ENCODE data around the gene PI16. TPM values are rescaled to one million over a fixed set of nuclear protein-coding genes. Genes with fewer than 3 reads are reported as not detected.

The PI16 gene
- total and polyA plus RNA-seq, 2 experiments from 2014 or later, result 0.50 TPM; not detected in 1

DNA sequence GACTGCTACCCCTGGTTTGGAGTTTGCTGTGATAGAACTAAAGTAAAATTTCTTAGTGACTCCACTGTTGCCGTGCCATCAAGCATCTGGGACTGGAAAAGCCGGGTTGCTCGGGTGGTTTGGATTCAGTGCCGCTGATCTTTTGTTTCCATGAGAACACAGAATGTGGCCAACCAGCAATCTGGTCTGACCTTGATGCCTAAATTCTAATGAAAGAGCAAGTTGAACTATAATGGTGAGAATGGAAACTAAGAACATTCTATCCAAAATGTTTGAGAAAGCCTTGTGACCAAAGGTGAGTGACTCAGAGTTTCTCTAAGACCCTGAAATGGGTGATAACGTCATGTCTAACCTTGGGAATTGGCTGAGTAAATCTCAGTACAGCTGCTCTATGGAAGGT lies 9.9 kb upstream of the PI16 start (continued):
- no peak for TF ChIP-seq ZNF114 (CRISPR knock-in tag; IDR thresholded peaks at IDR 0.05)
- TF ChIP-seq, protein P1, sequence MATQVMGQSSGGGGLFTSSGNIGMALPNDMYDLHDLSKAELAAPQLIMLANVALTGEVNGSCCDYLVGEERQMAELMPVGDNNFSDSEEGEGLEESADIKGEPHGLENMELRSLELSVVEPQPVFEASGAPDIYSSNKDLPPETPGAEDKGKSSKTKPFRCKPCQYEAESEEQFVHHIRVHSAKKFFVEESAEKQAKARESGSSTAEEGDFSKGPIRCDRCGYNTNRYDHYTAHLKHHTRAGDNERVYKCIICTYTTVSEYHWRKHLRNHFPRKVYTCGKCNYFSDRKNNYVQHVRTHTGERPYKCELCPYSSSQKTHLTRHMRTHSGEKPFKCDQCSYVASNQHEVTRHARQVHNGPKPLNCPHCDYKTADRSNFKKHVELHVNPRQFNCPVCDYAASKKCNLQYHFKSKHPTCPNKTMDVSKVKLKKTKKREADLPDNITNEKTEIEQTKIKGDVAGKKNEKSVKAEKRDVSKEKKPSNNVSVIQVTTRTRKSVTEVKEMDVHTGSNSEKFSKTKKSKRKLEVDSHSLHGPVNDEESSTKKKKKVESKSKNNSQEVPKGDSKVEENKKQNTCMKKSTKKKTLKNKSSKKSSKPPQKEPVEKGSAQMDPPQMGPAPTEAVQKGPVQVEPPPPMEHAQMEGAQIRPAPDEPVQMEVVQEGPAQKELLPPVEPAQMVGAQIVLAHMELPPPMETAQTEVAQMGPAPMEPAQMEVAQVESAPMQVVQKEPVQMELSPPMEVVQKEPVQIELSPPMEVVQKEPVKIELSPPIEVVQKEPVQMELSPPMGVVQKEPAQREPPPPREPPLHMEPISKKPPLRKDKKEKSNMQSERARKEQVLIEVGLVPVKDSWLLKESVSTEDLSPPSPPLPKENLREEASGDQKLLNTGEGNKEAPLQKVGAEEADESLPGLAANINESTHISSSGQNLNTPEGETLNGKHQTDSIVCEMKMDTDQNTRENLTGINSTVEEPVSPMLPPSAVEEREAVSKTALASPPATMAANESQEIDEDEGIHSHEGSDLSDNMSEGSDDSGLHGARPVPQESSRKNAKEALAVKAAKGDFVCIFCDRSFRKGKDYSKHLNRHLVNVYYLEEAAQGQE (IDR thresholded peaks at IDR 0.05; ENCODE audit: unreplicated experiment), result no peak
- no peak for TF ChIP-seq STAT1 (IDR thresholded peaks at IDR 0.05; ENCODE audit: unreplicated experiment)
- TF ChIP-seq EZH2 (IDR thresholded peaks at IDR 0.05; ENCODE audit: low read depth, unreplicated experiment), result no peak

DNA sequence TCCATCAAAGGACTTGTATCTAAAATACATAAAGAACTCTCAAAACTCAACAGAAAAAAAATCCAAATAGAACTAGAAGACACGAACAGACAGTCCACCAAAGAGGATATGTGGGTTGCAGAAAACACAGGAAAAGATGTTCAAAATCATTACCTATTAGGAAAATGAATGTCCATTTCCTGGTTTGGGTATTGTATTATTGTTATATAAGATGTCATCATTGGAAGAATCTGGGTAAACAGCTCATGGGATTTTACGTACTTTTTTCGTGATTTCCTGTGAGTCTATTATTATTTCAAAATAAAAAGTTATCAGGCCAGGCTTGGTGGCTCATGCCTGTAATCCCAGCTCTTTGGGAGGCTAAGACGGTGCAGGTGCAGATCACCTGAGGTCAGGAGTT lies 9.2 kb upstream of the PI16 start:
- ATAC-seq (no peak), DNase-seq (ENCODE audit: low spot score) (no peak)
- Mint-ChIP-seq H3K4me3 (no peak overlapping the region), H3K27me3 (ENCODE audit: insufficient read depth, low read depth, poor library complexity) (peaks cover 4% of the 10 kb centered on the region), H3K27ac (no peak overlapping the region), H3K36me3 (ENCODE audit: low read depth) (peaks cover 2% of the 10 kb centered on the region; the same call in 2 of the 3 replicates), H3K4me1 (peaks cover 19% of the 10 kb centered on the region), H3K9me3 (peaks cover 9% of the 10 kb centered on the region)
- H3F3A ChIP-seq (replicated peaks; ENCODE audit: low read depth), result no peaks in the 10 kb centered on the region
- H3K27me3 ChIP-seq (ENCODE audit: insufficient read depth), result no peaks in the 10 kb centered on the region
- no peak overlapping the region for H3K27ac ChIP-seq (ENCODE audit: low read depth)
- H3K36me3 ChIP-seq (ENCODE audit: insufficient read depth), result no peaks in the 10 kb centered on the region
- H3K4me1 ChIP-seq (ENCODE audit: insufficient read depth), result peaks cover 26% of the 10 kb centered on the region
- no peaks in the 10 kb centered on the region for H4K20me1 ChIP-seq (replicated peaks; ENCODE audit: insufficient read depth)
- no peaks in the 10 kb centered on the region for H3K9me2 ChIP-seq (ENCODE audit: insufficient read depth)
- H3K4me2 ChIP-seq, result no peak overlapping the region
- no peak overlapping the region for H3K4me3 ChIP-seq
- H3K79me2 ChIP-seq (replicated peaks; ENCODE audit: insufficient read depth), result no peaks in the 10 kb centered on the region
- no peak overlapping the region for H2AFZ ChIP-seq
- TF ChIP-seq CREB1 (CRISPR knock-in tag; IDR thresholded peaks at IDR 0.05; ENCODE audit: low read depth), result no peak
- TF ChIP-seq, protein P2, sequence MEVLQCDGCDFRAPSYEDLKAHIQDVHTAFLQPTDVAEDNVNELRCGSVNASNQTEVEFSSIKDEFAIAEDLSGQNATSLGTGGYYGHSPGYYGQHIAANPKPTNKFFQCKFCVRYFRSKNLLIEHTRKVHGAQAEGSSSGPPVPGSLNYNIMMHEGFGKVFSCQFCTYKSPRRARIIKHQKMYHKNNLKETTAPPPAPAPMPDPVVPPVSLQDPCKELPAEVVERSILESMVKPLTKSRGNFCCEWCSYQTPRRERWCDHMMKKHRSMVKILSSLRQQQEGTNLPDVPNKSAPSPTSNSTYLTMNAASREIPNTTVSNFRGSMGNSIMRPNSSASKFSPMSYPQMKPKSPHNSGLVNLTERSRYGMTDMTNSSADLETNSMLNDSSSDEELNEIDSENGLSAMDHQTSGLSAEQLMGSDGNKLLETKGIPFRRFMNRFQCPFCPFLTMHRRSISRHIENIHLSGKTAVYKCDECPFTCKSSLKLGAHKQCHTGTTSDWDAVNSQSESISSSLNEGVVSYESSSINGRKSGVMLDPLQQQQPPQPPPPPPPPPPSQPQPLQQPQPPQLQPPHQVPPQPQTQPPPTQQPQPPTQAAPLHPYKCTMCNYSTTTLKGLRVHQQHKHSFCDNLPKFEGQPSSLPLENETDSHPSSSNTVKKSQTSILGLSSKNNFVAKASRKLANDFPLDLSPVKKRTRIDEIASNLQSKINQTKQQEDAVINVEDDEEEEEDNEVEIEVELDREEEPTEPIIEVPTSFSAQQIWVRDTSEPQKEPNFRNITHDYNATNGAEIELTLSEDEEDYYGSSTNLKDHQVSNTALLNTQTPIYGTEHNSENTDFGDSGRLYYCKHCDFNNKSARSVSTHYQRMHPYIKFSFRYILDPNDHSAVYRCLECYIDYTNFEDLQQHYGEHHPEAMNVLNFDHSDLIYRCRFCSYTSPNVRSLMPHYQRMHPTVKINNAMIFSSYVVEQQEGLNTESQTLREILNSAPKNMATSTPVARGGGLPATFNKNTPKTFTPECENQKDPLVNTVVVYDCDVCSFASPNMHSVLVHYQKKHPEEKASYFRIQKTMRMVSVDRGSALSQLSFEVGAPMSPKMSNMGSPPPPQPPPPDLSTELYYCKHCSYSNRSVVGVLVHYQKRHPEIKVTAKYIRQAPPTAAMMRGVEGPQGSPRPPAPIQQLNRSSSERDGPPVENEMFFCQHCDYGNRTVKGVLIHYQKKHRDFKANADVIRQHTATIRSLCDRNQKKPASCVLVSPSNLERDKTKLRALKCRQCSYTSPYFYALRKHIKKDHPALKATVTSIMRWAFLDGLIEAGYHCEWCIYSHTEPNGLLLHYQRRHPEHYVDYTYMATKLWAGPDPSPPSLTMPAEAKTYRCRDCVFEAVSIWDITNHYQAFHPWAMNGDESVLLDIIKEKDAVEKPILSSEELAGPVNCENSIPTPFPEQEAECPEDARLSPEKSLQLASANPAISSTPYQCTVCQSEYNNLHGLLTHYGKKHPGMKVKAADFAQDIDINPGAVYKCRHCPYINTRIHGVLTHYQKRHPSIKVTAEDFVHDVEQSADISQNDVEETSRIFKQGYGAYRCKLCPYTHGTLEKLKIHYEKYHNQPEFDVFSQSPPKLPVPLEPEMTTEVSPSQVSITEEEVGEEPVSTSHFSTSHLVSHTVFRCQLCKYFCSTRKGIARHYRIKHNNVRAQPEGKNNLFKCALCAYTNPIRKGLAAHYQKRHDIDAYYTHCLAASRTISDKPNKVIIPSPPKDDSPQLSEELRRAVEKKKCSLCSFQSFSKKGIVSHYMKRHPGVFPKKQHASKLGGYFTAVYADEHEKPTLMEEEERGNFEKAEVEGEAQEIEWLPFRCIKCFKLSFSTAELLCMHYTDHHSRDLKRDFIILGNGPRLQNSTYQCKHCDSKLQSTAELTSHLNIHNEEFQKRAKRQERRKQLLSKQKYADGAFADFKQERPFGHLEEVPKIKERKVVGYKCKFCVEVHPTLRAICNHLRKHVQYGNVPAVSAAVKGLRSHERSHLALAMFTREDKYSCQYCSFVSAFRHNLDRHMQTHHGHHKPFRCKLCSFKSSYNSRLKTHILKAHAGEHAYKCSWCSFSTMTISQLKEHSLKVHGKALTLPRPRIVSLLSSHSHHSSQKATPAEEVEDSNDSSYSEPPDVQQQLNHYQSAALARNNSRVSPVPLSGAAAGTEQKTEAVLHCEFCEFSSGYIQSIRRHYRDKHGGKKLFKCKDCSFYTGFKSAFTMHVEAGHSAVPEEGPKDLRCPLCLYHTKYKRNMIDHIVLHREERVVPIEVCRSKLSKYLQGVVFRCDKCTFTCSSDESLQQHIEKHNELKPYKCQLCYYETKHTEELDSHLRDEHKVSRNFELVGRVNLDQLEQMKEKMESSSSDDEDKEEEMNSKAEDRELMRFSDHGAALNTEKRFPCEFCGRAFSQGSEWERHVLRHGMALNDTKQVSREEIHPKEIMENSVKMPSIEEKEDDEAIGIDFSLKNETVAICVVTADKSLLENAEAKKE (CRISPR knock-in tag; IDR thresholded peaks at IDR 0.05), result no peak
- no peak for TF ChIP-seq POLR2AphosphoS5 (IDR thresholded peaks at IDR 0.05; ENCODE audit: low read depth)
- no peak for TF ChIP-seq NANOG (IDR thresholded peaks at IDR 0.05; ENCODE audit: borderline replicate concordance)
- no peak for TF ChIP-seq JUNB (IDR thresholded peaks at IDR 0.05; ENCODE audit: unreplicated experiment)
- TF ChIP-seq ZNF331 (CRISPR knock-in tag; IDR thresholded peaks at IDR 0.05; ENCODE audit: low read depth), result no peak
- TF ChIP-seq EZH2 (IDR thresholded peaks at IDR 0.05; ENCODE audit: low read depth, unreplicated experiment), result no peak
- TF ChIP-seq, protein P3, sequence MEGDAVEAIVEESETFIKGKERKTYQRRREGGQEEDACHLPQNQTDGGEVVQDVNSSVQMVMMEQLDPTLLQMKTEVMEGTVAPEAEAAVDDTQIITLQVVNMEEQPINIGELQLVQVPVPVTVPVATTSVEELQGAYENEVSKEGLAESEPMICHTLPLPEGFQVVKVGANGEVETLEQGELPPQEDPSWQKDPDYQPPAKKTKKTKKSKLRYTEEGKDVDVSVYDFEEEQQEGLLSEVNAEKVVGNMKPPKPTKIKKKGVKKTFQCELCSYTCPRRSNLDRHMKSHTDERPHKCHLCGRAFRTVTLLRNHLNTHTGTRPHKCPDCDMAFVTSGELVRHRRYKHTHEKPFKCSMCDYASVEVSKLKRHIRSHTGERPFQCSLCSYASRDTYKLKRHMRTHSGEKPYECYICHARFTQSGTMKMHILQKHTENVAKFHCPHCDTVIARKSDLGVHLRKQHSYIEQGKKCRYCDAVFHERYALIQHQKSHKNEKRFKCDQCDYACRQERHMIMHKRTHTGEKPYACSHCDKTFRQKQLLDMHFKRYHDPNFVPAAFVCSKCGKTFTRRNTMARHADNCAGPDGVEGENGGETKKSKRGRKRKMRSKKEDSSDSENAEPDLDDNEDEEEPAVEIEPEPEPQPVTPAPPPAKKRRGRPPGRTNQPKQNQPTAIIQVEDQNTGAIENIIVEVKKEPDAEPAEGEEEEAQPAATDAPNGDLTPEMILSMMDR (conservative IDR thresholded peaks at IDR 0.05; ENCODE audit: low read depth in 2 of 2), result no peak
- TF ChIP-seq ZNF114 (CRISPR knock-in tag; IDR thresholded peaks at IDR 0.05), result no peak

Data from GM23338 (cell line).